GM12878 (cell line): ENCODE results near the gene CCT6A. TPM values are rescaled to one million over a fixed set of nuclear protein-coding genes. Genes with fewer than 3 reads are reported as not detected.

Source experiments
- HCFC1 ChIP-seq: fragments of 150-350 bp; IDR thresholded peaks from 2 replicates; pipeline ENCODE4 v1.6.1; 2014; ENCODE audit warnings: low read length
- NR2C2 ChIP-seq: IDR thresholded peaks from 2 replicates; pipeline ENCODE4 v1.6.1; 2011; ENCODE audit warnings: borderline replicate concordance, low read depth; ENCODE audit not compliant: control insufficient read depth, insufficient read length
- PML ChIP-seq: IDR thresholded peaks from 2 replicates; pipeline ENCODE4 v1.6.1; 2012; ENCODE audit warnings: low read length, inconsistent platforms
- POU2F2 ChIP-seq: IDR thresholded peaks from 3 replicates; pipeline ENCODE4 v1.6.1; 2011; ENCODE audit warnings: low read depth, mild to moderate bottlenecking, low read length, borderline replicate concordance
- RAD21 ChIP-seq: IDR thresholded peaks from 2 replicates; pipeline ENCODE4 v1.6.1; 2011; ENCODE audit warnings: mild to moderate bottlenecking, low read depth, low read length, moderate library complexity; ENCODE audit not compliant: insufficient read depth
- polyA plus RNA-seq, 11 experiments: library from polyadenylated mRNA; depleted of rRNA in 4 of 11; unstranded in 6 of 11; stranded (reverse) in 5 of 11; fragments of >200 nt; fragmentation: Nextera tagmentation in 4 of 11; fragmentation: Illumina TruSeq in 1 of 11; extraction: Ambion mirVana in 4 of 11; extraction: Trizol in 1 of 11; gene quantifications; 1 replicate in 1 of 11; 2 replicates in 10 of 11; pipeline versions ENCODE4 v1.2.1 to v1.2.3, GENCODE V29; 2011 to 2016; ENCODE audit warnings: inconsistent platforms in 2 of 11, missing spikeins in 2 of 11, low read depth in 1 of 11
- total RNA-seq, 4 experiments: library from RNA; depleted of rRNA in 3 of 4; stranded (reverse); fragments of >200 nt in 3 of 4; fragmentation: Illumina TruSeq in 1 of 4; extraction: Trizol in 1 of 4; gene quantifications; 2 replicates each; pipeline versions ENCODE4 v1.2.1 to v1.2.3, GENCODE V29; 2013 to 2021
- TF ChIP-seq, protein P1 (sequence below): fragments of 450-650 bp; formaldehyde crosslinking; IDR thresholded peaks from 2 replicates; pipeline ENCODE4 v1.4.0; 2020; ENCODE audit warnings: mild to moderate bottlenecking, moderate library complexity
- TF ChIP-seq, protein P2 (sequence below): fragments of 450-650 bp; IDR thresholded peaks from 2 replicates; pipeline ENCODE4 v1.6.1; 2016; ENCODE audit warnings: mild to moderate bottlenecking, moderate library complexity, borderline replicate concordance
- TF ChIP-seq, protein P3 (sequence below): fragments of 450-650 bp; IDR thresholded peaks from 2 replicates; pipeline ENCODE4 v1.6.1; 2018; ENCODE audit warnings: borderline replicate concordance, mild to moderate bottlenecking; ENCODE audit not compliant: partially characterized antibody
- TF ChIP-seq, protein P4 (sequence below): IDR thresholded peaks from 2 replicates; pipeline ENCODE4 v1.6.1; 2011; ENCODE audit warnings: borderline replicate concordance, low read depth, mild to moderate bottlenecking, moderate library complexity, low read length; ENCODE audit not compliant: insufficient read depth, poor library complexity, severe bottlenecking
- TF ChIP-seq, protein P5 (sequence below): IDR thresholded peaks from 2 replicates; pipeline ENCODE4 v1.6.1; 2012; ENCODE audit warnings: low read depth, low read length, improper control_type of control experiment

The CCT6A gene
- total and polyA plus RNA-seq, 10 of the 15 experiments (the other 5 are each of a cell fraction or from before 2014, with no cell fraction given), result 191 to 480 (median 296) TPM

DNA sequence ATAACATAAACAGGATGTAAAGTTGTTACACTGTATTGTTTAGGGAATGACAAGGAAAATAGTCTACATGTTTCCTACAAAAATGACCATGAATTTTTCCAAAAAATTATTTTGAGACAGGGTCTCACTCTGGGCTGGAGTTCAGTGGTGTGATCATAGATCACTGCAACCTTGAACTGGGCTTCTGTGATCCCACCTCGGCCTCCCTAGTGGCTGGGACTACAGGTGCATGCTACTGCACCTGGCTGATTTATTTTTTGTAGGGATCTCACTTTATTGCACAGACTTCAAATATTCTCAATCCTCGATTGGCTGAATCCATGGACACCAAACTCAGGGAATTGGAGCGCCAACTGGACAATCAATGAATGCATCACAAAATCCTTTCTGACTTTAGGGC is 48.1 kb downstream of the CCT6A start (continued):
- TF ChIP-seq, protein P1, sequence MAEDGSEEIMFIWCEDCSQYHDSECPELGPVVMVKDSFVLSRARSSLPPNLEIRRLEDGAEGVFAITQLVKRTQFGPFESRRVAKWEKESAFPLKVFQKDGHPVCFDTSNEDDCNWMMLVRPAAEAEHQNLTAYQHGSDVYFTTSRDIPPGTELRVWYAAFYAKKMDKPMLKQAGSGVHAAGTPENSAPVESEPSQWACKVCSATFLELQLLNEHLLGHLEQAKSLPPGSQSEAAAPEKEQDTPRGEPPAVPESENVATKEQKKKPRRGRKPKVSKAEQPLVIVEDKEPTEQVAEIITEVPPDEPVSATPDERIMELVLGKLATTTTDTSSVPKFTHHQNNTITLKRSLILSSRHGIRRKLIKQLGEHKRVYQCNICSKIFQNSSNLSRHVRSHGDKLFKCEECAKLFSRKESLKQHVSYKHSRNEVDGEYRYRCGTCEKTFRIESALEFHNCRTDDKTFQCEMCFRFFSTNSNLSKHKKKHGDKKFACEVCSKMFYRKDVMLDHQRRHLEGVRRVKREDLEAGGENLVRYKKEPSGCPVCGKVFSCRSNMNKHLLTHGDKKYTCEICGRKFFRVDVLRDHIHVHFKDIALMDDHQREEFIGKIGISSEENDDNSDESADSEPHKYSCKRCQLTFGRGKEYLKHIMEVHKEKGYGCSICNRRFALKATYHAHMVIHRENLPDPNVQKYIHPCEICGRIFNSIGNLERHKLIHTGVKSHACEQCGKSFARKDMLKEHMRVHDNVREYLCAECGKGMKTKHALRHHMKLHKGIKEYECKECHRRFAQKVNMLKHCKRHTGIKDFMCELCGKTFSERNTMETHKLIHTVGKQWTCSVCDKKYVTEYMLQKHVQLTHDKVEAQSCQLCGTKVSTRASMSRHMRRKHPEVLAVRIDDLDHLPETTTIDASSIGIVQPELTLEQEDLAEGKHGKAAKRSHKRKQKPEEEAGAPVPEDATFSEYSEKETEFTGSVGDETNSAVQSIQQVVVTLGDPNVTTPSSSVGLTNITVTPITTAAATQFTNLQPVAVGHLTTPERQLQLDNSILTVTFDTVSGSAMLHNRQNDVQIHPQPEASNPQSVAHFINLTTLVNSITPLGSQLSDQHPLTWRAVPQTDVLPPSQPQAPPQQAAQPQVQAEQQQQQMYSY (CRISPR knock-in tag), result no peak
- TF ChIP-seq PML, result no peak
- TF ChIP-seq RAD21, result no peak
- no peak for TF ChIP-seq POU2F2
- TF ChIP-seq, protein P2, sequence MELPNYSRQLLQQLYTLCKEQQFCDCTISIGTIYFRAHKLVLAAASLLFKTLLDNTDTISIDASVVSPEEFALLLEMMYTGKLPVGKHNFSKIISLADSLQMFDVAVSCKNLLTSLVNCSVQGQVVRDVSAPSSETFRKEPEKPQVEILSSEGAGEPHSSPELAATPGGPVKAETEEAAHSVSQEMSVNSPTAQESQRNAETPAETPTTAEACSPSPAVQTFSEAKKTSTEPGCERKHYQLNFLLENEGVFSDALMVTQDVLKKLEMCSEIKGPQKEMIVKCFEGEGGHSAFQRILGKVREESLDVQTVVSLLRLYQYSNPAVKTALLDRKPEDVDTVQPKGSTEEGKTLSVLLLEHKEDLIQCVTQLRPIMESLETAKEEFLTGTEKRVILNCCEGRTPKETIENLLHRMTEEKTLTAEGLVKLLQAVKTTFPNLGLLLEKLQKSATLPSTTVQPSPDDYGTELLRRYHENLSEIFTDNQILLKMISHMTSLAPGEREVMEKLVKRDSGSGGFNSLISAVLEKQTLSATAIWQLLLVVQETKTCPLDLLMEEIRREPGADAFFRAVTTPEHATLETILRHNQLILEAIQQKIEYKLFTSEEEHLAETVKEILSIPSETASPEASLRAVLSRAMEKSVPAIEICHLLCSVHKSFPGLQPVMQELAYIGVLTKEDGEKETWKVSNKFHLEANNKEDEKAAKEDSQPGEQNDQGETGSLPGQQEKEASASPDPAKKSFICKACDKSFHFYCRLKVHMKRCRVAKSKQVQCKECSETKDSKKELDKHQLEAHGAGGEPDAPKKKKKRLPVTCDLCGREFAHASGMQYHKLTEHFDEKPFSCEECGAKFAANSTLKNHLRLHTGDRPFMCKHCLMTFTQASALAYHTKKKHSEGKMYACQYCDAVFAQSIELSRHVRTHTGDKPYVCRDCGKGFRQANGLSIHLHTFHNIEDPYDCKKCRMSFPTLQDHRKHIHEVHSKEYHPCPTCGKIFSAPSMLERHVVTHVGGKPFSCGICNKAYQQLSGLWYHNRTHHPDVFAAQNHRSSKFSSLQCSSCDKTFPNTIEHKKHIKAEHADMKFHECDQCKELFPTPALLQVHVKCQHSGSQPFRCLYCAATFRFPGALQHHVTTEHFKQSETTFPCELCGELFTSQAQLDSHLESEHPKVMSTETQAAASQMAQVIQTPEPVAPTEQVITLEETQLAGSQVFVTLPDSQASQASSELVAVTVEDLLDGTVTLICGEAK, result no peak
- TF ChIP-seq, protein P3, sequence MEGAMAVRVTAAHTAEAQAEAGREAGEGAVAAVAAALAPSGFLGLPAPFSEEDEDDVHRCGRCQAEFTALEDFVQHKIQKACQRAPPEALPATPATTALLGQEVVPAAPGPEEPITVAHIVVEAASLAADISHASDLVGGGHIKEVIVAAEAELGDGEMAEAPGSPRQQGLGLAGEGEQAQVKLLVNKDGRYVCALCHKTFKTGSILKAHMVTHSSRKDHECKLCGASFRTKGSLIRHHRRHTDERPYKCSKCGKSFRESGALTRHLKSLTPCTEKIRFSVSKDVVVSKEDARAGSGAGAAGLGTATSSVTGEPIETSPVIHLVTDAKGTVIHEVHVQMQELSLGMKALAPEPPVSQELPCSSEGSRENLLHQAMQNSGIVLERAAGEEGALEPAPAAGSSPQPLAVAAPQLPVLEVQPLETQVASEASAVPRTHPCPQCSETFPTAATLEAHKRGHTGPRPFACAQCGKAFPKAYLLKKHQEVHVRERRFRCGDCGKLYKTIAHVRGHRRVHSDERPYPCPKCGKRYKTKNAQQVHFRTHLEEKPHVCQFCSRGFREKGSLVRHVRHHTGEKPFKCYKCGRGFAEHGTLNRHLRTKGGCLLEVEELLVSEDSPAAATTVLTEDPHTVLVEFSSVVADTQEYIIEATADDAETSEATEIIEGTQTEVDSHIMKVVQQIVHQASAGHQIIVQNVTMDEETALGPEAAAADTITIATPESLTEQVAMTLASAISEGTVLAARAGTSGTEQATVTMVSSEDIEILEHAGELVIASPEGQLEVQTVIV, result no peak
- TF ChIP-seq, protein P4, sequence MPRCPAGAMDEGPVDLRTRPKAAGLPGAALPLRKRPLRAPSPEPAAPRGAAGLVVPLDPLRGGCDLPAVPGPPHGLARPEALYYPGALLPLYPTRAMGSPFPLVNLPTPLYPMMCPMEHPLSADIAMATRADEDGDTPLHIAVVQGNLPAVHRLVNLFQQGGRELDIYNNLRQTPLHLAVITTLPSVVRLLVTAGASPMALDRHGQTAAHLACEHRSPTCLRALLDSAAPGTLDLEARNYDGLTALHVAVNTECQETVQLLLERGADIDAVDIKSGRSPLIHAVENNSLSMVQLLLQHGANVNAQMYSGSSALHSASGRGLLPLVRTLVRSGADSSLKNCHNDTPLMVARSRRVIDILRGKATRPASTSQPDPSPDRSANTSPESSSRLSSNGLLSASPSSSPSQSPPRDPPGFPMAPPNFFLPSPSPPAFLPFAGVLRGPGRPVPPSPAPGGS, result no peak
- TF ChIP-seq NR2C2, result no peak
- no peak for TF ChIP-seq HCFC1
- TF ChIP-seq, protein P5, sequence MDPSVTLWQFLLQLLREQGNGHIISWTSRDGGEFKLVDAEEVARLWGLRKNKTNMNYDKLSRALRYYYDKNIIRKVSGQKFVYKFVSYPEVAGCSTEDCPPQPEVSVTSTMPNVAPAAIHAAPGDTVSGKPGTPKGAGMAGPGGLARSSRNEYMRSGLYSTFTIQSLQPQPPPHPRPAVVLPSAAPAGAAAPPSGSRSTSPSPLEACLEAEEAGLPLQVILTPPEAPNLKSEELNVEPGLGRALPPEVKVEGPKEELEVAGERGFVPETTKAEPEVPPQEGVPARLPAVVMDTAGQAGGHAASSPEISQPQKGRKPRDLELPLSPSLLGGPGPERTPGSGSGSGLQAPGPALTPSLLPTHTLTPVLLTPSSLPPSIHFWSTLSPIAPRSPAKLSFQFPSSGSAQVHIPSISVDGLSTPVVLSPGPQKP, result no peak
